NCI-H226 (cell line): ENCODE results near the gene RNF144A.
A peak's percentile ranks its signal among the peaks of the same experiment; 100 is the strongest.
"Not testable (repeated sequence)": the region's sequence is repeated elsewhere in the genome, so short reads cannot be mapped to it uniquely, and the experiment has no call there.

ENCODE experiments used
- DNase-seq: peaks from one replicate; pipeline ENCODE4 v3.0.0-alpha.2; 2015

The RNF144A gene, protein sequence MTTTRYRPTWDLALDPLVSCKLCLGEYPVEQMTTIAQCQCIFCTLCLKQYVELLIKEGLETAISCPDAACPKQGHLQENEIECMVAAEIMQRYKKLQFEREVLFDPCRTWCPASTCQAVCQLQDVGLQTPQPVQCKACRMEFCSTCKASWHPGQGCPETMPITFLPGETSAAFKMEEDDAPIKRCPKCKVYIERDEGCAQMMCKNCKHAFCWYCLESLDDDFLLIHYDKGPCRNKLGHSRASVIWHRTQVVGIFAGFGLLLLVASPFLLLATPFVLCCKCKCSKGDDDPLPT

DNA sequence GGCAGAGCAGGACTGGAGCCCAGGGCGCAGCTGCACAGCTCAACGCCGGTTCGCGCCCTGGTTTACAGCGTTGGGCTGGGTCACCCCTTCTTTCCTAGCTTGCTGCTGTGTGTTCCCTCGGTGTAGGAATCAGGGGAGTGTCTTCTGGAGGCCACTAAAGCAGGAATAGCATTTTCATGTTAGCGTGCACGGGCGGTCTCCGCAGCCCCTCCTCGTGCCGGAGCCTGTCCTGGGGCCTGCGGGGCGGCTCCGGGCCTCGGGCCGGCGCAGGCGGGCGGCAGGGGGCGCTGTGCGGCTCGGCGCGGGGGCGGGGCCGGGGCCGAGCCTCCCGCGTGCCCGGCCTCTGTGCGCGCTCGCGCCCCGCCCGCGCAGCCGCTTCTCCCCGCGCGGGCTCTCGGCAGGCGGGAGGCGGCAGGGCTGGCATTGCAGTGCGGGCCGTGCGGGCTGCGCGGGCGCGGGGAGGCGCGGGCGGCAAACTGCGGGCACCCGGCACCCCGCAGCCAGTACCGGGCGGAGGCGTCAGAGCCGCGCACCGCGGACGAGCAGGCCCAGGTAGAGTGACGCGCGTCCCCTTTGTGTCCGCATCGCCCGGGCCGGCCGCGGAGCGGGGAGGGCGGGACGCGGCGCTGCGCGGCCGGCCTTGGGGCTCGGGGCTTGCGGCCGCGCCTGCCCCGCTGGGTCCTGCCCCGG is at the start of gene RNF144A:
Gene RNF144A, plus strand, starts transcription at position 342 of the 690 bp plus-strand sequence. CDS start 79,515 bp downstream, outside the sequence.
- peak; percentile 19 for DNase-seq

DNA sequence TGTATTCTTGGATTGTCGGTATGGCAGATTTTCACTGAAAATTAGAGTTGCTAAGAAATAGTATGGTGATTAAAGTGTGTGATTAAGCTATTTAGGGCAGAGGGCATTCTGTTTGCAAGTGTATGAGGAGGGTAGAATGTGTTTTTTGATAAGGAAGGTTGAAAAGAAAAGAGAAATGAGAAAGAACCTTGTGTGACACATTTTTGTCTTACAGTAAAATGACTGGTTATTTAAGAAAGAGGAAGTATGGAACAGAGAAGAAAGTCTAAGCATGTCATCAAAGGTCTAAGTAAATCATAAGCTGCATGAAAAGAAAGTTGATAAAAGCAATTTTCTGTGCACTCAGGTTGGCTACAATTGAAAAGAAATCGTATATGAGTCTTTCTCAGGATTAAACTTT is 44.8 kb upstream of the RNF144A start:
- DNase-seq = no peak

DNA sequence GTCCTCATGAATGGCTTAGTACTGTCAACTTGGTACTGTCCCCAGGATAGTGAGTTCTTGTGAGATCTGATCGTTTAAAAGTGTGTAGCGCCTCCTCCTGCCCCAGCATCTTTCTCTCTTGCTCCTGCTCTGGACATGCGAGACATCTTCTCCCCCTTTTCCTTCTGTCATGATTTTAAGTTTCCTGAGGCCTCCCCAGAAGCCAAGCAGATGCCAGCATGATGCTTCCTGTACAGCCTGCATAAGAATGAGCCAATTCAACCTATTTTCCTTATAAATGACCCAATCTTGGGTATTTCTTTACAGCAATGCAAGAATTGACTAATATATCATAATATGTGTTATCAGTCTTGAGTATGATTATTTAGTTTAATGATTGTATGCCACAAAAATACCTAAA is 43.2 kb upstream of the RNF144A start:
- DNase-seq = no peak

DNA sequence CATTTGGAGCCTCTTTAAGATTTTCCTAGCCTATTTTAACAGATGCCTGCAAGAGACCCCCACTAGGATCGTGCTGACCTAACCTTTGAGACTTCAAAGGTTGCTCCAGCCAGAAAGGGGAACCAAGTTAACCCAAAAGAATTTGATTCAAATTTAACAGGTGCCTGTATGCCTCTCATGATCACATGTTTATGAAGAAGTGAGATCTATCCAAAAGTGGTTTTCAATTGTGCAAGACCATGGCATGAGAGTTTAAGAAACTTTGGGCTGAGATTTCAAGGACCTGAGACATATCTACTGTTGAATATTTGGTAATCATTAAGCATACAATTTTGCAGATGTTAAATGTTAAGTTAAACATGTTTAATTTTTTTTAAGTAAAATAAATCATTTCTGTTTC is 40.9 kb upstream of the RNF144A start:
- DNase-seq = no peak

DNA sequence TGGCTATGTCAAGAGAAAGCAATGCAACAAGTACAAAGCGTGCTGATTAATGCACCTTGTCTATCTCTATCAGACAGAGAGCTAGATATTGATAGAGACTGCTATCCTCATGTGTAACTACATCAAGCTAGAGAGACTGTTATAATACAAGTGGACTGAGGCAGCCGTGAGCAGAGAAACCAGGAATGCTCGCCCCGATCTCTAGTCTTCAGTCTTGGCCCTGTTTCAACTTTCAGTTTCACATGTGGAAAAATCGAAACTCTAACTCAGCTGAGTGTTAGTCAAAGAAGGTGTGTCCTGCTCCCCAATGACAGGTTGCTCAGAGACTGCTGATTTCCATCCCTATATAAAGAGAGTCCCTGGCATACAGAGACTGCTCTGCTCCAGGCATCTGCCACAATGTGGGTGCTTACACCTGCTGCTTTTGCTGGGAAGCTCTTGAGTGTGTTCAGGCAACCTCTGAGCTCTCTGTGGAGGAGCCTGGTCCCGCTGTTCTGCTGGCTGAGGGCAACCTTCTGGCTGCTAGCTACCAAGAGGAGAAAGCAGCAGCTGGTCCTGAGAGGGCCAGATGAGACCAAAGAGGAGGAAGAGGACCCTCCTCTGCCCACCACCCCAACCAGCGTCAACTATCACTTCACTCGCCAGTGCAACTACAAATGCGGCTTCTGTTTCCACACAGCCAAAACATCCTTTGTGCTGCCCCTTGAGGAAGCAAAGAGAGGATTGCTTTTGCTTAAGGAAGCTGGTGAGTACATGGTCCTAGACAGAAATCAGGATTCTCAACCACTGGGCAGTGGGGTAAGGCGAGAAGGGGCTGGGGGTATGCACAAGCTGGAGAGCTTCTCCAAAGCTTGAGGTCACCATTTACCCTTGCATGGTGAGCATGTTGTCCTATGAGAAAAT is 39.6 kb upstream of the RNF144A start, which contains the start of gene RSAD2:
Gene RSAD2, plus strand, starts transcription at position 376 of the 903 bp plus-strand sequence. Its CDS starts 24 bp downstream, at position 400.
- peak; percentile 42 for DNase-seq

DNA sequence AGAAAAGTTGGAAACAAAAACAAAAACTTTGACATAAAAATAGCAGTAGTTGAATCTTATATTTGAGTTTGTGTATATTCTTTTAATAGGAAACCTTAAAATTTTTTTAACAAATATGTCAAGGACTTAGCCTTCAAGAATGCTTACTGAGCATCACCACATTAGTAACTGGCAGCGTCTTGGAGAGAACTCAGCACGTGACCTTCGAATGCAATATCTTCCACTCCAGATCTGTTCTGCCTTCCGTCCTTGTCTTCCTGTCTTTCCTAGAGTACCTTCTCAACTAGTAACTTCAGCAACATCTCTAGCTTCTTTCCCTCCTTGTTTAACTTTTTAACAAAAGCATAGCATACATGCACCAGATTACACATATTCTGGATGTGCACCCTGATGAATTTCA is 38.7 kb upstream of the RNF144A start:
- no peak for DNase-seq

DNA sequence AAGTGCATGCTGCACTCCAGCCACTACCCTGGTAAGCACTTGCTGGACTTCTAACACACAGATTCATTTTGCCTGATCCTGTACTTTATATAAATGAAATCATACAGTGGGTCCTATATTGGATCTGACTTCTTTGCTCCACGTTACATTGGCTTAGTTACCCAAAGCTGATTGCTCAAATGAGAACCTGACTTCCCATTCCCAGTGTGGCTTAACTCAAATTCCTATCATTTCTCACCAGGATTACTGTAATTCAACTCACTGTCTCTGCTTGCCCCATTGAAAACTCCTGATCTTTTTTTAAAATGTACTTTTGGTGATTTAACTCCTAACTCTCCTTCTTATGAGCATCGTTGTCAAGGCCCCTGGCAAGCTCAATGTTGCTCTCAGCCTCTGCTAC is 38.2 kb upstream of the RNF144A start:
- DNase-seq = no peak

DNA sequence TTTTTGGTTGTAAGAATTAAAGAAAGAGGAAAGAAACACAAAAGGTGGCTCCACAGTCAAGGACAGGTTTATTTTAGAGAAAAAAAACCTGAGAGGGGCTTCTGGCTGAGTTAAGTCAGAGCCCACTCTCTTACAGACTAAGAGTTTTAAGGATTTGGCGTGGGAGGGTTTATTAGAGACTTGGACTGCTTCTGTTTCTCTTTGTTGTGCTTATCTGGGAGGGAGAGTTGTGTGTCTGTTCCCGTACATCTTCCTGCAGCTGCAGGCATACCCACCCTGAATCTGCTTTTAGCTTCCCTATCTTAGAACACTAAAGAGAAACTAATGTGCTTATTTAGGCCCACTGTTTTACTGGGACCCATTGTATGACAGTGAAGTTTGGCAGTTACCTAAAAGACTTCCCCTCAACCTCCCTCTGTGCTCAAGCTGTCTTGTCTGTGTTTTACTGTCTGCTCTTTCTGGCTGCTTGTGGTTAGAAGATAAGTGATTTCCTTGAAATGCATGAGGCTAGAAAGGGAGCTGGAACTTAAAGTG is 36.9 kb upstream of the RNF144A start:
- DNase-seq = no peak

DNA sequence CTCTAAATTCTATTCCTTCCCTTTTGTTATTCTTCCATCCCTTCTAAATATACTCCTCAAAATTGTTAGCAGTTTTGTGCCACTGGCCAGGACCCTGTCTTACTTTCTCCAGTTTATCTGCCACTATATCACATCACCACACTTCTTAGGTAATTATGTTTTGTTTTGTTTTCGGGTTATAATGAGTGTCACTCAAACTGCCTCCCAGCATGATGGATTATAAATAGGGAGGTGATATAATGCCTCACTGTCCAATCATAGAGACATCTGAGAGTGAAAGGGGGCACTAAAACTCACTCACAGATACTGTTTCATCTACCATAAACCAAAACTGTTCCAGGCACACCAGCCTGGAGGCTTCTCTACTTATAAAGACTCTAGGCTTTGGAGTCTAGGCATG is 36.2 kb upstream of the RNF144A start:
- no peak for DNase-seq

DNA sequence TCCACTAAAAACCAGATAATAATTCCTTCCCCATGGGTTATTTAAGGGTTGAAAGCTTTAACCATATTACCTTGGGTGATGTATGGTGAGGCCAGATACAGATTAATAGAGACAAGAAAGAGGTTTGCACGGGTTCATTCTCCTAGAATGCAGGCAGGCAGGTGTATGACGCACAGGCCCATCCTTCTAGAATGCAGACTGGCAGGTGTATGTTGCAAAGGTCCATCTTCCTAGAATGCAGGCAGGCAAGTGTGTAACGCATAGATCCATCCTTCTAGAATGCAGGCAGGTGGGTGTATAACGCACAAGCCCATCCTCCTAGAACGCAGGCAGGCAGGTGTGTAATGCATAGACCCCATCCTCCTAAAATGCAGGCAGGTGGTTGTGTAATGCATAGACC is 35.7 kb upstream of the RNF144A start:
- no peak for DNase-seq

DNA sequence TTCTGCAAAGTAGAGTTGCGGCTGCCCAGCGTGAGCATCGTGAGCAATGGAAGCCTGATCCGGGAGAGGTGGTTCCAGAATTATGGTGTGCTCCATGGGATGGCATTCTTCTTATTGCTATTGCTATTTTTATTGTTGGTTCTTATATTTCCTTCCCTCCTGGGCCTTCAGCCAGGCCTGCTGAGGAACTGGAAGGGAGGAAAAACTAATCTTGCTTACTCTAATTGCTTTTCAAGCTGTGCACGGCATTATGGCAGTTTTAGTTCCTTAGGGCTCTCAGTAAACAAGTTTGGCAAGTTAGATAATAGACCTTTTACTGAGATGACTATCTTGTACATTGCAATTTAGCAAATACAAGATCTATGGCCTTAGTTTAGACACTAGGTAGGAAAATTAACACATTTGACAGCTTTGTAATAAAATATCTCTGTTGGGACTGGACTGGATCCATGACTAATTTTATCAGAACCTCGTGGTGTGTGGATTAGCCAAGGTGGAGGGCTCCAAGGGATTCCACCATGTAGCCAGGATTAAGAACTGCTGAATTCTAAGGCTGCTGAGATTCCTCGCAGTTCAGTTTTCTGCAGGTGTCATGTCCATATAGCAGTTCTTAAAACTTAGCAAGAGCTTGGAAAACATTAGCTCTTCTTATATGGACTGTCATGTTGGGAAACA is 33.6 kb upstream of the RNF144A start:
- DNase-seq = no peak

DNA sequence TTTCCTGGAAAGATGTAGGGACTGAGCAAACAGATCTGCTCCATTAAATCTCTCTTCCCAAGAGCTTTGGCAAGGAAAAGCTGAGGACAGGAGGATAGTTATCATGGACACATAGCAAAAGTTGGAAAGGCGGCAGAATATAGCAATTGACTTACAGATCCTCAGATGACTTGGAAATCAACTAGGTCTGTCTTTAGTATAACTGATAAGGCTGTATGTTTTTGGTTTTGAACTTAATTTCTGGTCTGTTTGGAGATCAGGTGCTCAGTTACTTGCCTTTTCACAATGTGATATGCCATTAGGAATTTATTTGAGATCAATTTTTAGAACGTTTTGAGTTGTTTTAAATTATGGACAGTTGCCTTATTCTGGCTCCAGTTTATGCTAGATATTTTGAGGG is 31.7 kb upstream of the RNF144A start:
- no peak for DNase-seq

DNA sequence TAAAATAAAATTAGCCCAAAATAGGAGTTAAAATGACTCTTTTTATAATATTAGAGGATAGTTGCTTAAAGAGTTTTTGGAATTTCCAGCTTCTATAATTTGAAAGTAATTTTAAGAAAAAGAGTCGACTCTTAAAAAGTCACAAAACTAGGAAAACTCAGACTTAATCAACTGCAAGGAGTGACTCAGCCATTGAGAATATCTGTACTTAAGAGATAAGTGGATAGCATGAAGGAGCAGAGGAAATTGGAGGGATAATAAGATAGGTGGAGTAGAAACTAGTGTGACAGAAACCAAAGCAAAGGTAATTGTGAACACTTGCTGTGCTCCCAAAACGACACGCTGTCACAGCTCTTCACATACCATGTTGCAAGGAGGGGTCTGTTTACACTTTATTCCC is 31.2 kb upstream of the RNF144A start:
- no peak for DNase-seq

DNA sequence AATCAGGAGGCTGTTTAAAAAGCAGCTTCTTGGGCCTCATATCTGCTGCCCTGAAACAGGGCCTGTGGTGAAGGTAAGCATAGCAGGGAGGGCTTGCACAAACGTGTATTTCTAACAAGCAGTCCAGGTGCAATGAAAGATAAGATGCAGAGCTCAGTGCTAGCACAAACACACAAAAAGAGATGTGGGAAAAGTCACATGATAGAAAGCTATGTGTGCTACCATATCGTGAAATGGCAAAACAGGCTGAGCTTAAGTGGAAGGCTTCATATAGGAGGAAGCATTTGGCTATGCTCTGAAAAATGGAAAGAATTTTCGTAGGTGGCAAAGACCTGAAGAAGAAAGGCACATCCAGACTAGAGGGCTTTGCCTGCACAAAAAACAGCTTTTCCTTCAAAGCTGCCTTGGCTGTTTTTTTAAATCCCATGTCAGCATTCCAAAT is 29.4 kb upstream of the RNF144A start:
- no peak for DNase-seq

DNA sequence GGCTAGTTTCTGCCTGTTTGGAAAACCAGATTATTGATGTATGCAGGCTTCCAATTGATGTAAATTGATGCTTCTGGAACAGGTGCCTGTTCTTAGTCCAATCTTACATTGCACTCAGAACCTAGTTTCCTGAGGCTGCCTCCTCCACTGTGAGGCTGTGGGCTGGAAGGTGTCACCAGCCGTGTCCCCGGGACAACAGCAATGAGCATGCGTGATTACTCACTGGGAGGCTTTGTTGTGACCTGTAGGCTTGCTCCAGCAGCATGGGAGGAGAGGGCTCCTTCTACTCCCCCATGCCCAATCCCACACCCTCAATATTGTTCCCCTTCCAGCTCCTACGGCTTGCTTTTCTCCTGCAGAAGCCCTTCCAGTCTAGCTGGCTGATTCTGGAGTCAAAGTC is 28.5 kb upstream of the RNF144A start:
- DNase-seq = no peak

DNA sequence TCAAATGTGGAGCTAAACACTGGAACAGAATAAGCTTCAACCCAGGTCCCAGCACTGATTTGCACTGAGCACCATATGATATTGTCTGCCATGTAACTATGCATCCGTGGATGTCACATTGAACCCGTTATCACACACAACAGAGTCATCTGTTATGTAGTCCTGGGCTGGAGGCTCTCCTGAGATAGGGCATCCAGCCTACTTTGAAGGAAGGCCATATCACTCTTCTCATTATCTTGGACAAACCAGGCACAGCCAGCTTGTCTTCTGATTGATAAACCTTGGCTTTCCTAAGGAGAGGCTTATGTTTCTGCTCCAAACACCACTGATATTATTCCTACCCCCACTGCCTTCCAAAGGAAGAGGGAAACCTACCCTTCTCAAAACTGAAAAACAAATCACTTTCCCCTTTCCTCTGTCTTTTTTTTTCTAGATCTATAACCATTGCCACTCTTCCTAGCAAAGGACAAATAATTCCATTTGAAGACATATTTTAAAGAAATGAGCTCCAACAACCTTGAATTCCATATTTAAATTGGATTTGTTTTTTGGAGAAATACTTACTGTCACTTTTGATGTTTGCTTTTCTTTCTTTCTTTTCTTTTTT is 23.2 kb upstream of the RNF144A start:
- no peak for DNase-seq

DNA sequence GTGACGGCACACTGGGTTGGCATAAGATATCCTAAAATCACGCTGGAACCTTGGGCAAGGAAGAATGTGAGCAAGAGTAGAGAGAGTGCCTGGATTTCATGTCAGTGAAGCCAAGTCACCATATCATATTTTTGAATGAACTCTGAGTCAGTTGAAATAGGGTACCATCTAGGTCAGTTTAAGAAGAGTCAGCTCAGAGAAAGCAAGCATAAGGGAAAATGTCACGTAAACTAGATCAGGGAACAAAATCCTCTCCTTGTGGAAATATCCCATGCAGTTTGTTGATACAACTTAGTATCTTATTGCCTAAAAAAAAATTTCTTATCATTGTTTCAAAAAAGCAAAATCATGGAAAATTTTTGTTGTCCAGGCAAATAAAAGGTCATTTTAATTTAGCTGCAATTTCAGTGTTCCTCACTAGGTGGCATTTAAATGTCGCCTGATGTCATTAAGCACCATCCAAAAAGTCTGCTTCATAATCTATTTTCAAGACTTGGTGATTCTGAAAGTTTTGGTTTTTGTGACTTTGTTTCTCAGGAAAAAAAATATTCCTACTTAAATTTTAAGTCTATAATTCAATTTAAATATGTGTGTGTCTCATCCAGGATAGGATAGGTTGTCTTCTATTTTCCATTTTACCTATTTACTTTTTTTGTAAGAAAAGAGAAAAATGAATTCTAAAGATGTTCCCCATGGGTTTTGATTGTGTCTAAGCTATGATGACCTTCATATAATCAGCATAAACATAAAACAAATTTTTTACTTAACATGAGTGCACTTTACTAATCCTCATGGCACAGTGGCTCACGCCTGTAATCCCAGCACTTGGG is 20.1 kb upstream of the RNF144A start:
- DNase-seq = no peak

DNA sequence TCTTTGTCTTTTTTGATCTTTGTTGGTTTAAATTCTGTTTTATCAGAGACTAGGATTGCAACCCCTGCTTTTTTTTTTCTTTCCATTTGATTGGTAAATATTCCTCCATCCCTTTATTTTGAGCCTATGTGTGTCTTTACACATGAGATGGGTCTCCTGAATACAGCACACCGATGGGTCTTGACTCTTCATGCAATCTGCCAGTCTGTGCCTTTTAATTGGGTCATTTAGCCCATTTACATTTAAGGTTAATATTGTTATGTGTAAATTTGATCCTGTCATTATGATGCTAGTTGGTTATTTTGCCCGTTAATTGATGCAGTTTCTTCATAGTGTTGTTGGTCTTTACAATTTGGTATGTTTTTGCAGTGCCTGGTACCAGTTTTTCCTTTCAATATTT is 14.6 kb upstream of the RNF144A start:
- DNase-seq = not testable (repeated sequence)

DNA sequence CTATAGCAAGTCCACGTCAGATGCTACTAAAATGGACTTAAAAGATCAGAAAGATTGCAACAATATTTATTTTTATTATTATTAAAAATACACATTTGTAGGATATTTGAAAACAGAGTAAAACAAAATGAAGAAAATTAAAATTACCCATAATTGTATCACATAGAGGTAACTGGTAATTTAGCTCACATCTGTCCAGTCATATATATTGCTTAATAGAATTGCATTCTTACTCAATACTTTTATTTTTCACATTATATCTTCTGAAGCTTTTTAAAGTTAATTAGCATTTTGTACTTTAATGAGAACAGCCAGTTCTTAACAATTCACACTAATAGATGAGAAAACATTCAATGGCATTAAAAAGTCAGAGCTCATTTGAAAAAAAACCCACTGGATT is 11.5 kb upstream of the RNF144A start:
- DNase-seq = no peak

DNA sequence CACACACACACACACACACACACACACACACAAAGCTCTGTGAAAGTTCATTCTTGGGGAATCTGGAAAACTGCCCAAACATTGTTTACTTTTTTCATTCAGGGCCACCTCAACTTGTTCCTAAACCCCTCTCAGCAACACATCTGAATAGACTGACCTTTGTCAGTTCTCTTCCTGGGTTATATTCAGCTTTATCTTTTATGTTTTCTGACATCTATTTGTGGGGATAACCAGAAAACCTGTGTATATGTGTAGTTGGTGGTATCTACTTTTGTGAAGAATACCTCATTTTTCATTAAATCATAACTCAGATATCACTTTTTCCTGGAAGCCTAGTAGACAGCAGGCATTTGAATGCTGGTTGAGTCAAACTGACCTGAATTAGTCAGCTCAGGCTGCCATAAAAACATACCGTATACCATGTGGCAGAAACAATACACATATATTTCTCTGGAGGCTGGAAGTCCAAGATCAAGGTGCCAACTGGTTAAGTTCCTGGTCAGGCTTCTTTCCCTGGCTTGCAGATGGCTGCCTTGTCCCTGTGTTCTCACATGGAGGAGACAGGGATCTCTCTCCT is 11.0 kb upstream of the RNF144A start:
- no peak for DNase-seq

DNA sequence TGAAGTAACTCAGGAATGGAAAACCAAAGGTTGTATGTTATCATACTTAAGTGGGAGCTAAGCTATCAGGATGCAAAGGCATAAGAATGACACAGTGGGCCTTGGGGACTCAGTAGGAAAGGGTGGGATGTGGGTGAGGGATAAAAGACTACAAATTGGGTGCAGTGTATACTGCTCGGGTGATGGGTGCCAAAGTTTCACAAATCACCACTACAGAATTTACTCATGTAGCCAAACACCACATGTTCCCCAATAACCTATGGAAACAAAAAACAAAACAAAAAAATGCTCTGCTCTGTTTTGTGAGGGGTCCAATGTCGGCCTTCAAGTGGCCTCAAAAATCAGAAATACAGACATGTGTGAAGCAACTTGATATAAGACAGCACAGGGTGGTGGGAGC is 8.9 kb upstream of the RNF144A start:
- DNase-seq = no peak
